GM20000 (cell line): ENCODE results near the gene KCNJ4.

Experiments used
- DNase-seq: peaks from one replicate; pipeline ENCODE4 v3.0.0; 2012; ENCODE audit warnings: low spot score
- TF ChIP-seq, protein P1 (sequence below): IDR thresholded peaks from 2 replicates; pipeline ENCODE4 v1.5.1; 2012; ENCODE audit warnings: mild to moderate bottlenecking, control low read depth; ENCODE audit errors: extremely low read depth, missing control alignments

Gene KCNJ4

DNA sequence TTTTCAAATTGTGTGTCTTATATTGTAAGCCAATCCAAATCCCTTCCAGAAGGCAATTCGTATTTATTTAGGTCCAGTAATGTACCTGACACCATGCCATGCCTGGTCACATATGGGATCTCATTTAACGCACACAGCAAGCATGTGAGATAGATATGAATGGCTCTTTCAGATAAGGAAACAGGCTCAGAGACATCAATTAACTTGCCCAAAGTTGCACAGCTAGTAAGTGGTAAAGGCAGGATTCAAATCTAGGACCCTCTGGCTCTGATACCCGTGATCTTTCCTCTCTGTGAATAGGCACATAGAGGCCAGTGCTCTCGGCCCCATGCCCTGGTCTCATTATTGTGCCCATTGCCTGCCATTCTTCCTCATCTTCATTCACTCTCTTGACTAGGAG lies 34.3 kb downstream of the KCNJ4 start:
- TF ChIP-seq, protein P1, sequence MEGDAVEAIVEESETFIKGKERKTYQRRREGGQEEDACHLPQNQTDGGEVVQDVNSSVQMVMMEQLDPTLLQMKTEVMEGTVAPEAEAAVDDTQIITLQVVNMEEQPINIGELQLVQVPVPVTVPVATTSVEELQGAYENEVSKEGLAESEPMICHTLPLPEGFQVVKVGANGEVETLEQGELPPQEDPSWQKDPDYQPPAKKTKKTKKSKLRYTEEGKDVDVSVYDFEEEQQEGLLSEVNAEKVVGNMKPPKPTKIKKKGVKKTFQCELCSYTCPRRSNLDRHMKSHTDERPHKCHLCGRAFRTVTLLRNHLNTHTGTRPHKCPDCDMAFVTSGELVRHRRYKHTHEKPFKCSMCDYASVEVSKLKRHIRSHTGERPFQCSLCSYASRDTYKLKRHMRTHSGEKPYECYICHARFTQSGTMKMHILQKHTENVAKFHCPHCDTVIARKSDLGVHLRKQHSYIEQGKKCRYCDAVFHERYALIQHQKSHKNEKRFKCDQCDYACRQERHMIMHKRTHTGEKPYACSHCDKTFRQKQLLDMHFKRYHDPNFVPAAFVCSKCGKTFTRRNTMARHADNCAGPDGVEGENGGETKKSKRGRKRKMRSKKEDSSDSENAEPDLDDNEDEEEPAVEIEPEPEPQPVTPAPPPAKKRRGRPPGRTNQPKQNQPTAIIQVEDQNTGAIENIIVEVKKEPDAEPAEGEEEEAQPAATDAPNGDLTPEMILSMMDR = no peak

DNA sequence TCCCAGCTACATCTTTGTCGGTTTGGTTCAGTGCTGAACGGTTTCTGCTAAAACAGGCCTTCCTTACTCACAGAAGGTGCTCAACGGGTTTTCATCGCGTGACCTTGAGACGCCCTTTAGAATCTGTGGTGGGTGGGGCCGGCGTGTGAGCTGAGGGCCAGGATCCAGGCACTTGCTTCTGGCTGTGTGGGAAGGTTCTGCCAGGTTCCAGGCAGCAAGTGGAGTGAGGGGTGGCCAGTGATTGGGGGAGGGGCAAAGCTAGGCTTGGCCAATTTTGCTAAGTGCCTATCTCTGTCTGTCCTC lies 35.2 kb downstream of the KCNJ4 start:
- no peak for DNase-seq

More for the DNA sequence above, 34.3 kb downstream of the KCNJ4 start:
- no peak for DNase-seq

DNA sequence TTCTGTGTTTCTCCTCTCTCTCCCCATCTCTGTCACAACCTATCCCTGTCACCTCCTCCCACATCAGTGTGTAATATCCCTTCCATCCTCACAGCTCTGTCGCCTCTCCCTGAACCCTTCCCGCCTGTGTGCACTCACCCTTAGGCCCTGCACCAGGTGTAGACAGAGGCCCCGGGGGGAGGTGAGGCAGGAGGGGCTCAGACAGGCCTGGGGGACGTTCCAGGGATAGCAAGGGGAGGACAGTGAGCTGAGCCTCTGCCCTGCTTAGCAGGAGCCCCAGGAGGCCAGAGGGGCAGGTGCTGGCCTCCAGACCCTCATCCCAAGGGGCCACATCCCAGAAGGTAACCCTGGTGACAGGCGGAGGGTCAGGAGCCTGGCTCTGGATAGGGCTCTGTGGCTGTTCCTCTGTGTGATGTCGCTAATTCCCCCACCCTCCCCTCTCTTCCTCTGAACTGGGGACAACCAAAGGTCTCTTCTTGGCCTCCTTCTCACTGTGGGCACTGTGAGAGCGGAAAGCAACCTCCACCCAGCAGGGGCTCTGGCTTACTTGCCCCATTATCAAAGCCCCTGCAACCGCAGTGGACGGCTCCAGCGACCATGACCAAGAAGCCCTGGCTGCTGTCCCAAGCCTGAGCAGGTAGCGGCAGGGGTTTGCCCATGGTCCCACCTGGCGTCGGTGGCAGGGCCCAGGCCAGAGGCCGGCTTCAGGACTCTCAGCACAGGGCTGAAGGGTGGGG lies 35.7 kb downstream of the KCNJ4 start:
- no peak for DNase-seq
- TF ChIP-seq, protein P1 = no peak

More for the DNA sequence above, 35.2 kb downstream of the KCNJ4 start:
- TF ChIP-seq, protein P1 = no peak

DNA sequence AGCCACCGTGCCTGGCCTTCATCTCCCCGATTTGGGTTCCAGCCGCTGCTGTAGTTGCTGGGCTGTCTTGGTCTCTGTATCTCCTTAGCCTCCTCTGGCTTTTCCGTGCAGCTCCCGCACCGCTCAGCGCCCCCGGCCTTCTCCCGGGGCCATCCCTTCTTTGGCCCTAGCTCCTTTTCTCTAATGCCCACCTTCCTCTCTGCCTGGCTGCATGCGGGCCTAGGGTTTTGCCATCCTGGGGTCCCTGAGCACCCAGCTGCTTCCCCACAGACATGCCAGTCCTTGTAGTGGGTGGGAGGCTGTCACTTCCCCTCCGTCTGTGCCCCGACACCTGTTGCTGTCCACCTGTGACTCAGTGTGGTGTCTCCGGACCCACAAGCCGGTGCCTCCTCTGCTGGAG lies 36.4 kb downstream of the KCNJ4 start:
- TF ChIP-seq, protein P1 = no peak
- no peak for DNase-seq

DNA sequence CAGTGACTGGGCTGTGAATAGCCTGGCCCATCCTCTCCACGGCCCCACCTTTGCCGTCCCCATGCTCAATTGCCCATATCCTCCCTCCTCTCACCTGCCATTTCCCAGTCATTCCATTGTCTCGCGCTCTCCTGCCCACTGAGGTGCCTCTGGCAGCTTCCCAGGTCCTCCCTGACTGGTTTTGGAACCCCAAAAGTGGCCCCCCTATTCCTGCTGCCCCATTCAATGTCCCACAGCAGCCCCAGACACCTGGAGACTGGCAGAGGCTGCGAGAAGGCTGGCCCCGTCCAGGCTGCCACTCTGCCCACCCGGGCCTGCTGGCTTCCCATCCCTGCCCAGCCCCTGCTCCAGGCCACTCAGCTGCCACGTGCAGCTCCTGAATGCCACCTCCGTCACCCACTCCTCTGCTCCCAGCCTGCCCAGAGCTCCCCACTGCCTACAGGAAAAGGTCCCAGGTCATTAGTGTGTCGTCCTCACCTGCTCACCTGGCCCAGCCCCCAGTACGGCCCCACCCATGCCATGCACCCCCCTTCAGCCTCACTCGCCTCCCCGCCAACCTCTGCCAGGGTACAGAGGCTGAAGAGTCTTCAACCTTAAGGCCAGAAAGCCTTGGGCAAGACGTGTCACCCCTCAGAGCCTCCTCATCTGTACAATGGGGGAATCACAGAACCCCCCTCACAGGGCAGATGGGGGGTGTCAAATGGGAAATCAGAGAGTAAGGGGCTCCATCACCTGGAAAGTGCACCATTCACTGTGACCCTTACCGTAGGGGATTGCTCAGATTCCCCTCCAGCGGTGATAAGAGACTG lies 37.5 kb downstream of the KCNJ4 start:
- no peak for DNase-seq
- TF ChIP-seq, protein P1 = no peak

DNA sequence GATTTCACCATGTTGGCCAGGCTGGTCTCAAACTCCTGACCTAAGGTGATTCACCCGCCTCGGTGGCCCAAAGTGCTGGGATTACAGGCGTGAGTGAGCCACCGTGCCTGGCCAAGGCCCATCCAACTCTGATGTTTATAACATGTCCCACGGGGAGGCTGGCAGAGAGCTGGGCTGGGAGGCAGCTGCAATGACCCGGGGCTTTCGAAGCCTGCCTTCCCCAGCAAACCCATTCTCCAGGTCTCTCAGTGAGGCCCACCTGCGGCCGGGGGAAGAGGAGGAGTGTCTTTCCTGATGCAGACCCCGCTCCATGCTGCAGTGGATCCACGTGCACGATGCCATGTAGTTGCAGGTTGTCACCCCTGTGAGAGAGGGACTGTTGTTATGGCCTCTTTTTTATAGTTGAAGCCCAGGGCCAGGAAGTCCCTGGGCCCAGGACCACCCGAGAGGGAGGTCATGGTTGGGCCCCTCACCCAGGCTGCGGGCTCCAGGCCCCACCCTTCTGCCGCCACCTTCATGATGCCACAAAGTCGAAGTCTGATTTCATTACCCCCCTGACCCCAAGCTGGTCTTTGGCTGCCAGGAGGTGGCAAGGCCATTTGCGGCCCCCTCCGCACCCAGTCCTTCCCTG lies 38.3 kb downstream of the KCNJ4 start:
- TF ChIP-seq, protein P1 = no peak

More for the DNA sequence above, 38.3 kb downstream of the KCNJ4 start:
- no peak for DNase-seq
